SK-N-SH (cell line): Measurements from ENCODE around the gene GRAP. TPM values are rescaled to one million over a fixed set of nuclear protein-coding genes. Genes with fewer than 3 reads are reported as not detected.

ENCODE experiments used
- CTCF ChIA-PET: fragments of 300-600, 350-600 bp; formaldehyde crosslinking; extraction: SDS; loops from one replicate; lab custom pipeline; 2021; lab: Yijun Ruan, JAX
- POLR2A ChIA-PET: fragments of 350-600 bp; sonication (Branson Sonifier 250); formaldehyde crosslinking; extraction: SDS; loops from one replicate; lab custom pipeline; 2020; ENCODE audit warnings: antibody characterized with exemption, inconsistent platforms; lab: Yijun Ruan, JAX
- DNase-seq: peaks from one replicate; pipeline ENCODE4 v3.0.0; 2012
- H2AFZ ChIP-seq: fragments of 200-600 bp; sonication (generic); 2 replicates; pipeline ENCODE4 v1.8.1; 2016; ENCODE audit warnings: antibody characterized with exemption, mild to moderate bottlenecking, low read depth
- H3F3A ChIP-seq: fragments of 200-600 bp; sonication (generic); replicated peaks from 2 replicates; pipeline ENCODE3; 2016; ENCODE audit warnings: antibody characterized with exemption, mild to moderate bottlenecking; ENCODE audit not compliant: insufficient read depth
- H3K27ac ChIP-seq, 2 experiments: fragments of 200-500 bp in 1 of 2; fragments of 200-600 bp in 1 of 2; sonication (Bioruptor generic) in 1 of 2; sonication (generic), shearing (Covaris generic) in 1 of 2; 2 replicates each; pipeline versions ENCODE4 v1.5.1 to v1.6.1; 2014 to 2016; ENCODE audit warnings: low read depth in 2 of 2, inconsistent platforms in 1 of 2, low read length in 1 of 2, mild to moderate bottlenecking in 1 of 2, mixed read lengths in 1 of 2
- H3K27me3 ChIP-seq: fragments of 200-600 bp; sonication (generic), shearing (Covaris generic); 2 replicates; pipeline ENCODE4 v1.6.1; 2016; ENCODE audit warnings: mixed run types; ENCODE audit not compliant: insufficient read depth
- H3K36me3 ChIP-seq, 2 experiments: fragments of 200-500 bp in 1 of 2; fragments of 200-600 bp in 1 of 2; sonication (Bioruptor generic) in 1 of 2; sonication (generic) in 1 of 2; replicated peaks in 1 of 2; 2 replicates each; pipeline versions ENCODE3 to v1.5.1; 2014 to 2016; ENCODE audit warnings: low read length in 1 of 2, mild to moderate bottlenecking in 1 of 2; ENCODE audit not compliant: insufficient read depth in 2 of 2, control insufficient read depth in 1 of 2
- H3K4me1 ChIP-seq, 2 experiments: fragments of 200-500 bp in 1 of 2; fragments of 200-600 bp in 1 of 2; sonication (Bioruptor generic) in 1 of 2; sonication (generic), shearing (Covaris generic) in 1 of 2; 2 replicates each; pipeline versions ENCODE4 v1.5.1 to v1.6.1; 2014 to 2016; ENCODE audit warnings: low read depth in 1 of 2, low read length in 1 of 2, mixed run types in 1 of 2; ENCODE audit not compliant: insufficient read depth in 2 of 2, control insufficient read depth in 1 of 2
- H3K4me2 ChIP-seq: fragments of 200-600 bp; sonication (generic), shearing (Covaris generic); 2 replicates; pipeline ENCODE4 v1.6.1; 2017; ENCODE audit warnings: mixed run types
- H3K4me3 ChIP-seq, 2 experiments: fragments of 200-500 bp in 1 of 2; fragments of 200-600 bp in 1 of 2; sonication (Bioruptor generic) in 1 of 2; sonication (generic), shearing (Covaris generic) in 1 of 2; 2 replicates each; pipeline versions ENCODE4 v1.5.1 to v1.8.1; 2014 to 2016; ENCODE audit warnings: low read depth in 2 of 2, inconsistent platforms in 1 of 2, low read length in 1 of 2, mild to moderate bottlenecking in 1 of 2, mixed read lengths in 1 of 2, moderate library complexity in 1 of 2
- H3K79me2 ChIP-seq: fragments of 200-600 bp; sonication (generic); 2 replicates; pipeline ENCODE4 v1.8.1; 2017; ENCODE audit warnings: mild to moderate bottlenecking; ENCODE audit not compliant: insufficient read depth
- H3K9ac ChIP-seq: fragments of 200-600 bp; sonication (generic); 2 replicates; pipeline ENCODE4 v1.6.1; 2017; ENCODE audit warnings: mixed run types
- H3K9me2 ChIP-seq: fragments of 200-600 bp; sonication (generic); 2 replicates; pipeline ENCODE4 v1.6.1; 2017; ENCODE audit warnings: mixed run types
- H3K9me3 ChIP-seq: fragments of 200-600 bp; sonication (generic); 2 replicates; pipeline ENCODE4 v1.6.1; 2017; ENCODE audit warnings: mixed run types, mild to moderate bottlenecking, moderate library complexity
- H4K20me1 ChIP-seq: fragments of 200-600 bp; sonication (generic); 2 replicates; pipeline ENCODE4 v1.6.1; 2017; ENCODE audit warnings: mild to moderate bottlenecking, mixed run types; ENCODE audit not compliant: insufficient read depth
- CHD2 ChIP-seq: fragments of 150-350 bp; IDR thresholded peaks from 2 replicates; pipeline ENCODE4 v1.6.1; 2018; ENCODE audit warnings: low read length; ENCODE audit not compliant: partially characterized antibody
- ELF1 ChIP-seq: IDR thresholded peaks from 2 replicates; pipeline ENCODE4 v1.4.0; 2012
- FOSL2 ChIP-seq: IDR thresholded peaks from 2 replicates; pipeline ENCODE4 v1.4.0; 2012; ENCODE audit warnings: low read depth, mild to moderate bottlenecking, moderate library complexity, borderline replicate concordance
- FOXJ3 ChIP-seq: sonication (generic); formaldehyde crosslinking; IDR thresholded peaks from 2 replicates; pipeline ENCODE4 v1.5.1; 2020; ENCODE audit warnings: mild to moderate bottlenecking, missing genetic modification reagents
- GATA2 ChIP-seq: sonication (generic); formaldehyde crosslinking; IDR thresholded peaks from 2 replicates; pipeline ENCODE4 v1.5.0; 2020; ENCODE audit warnings: mild to moderate bottlenecking, missing genetic modification reagents
- MEF2A ChIP-seq: IDR thresholded peaks from 2 replicates; pipeline ENCODE4 v1.4.0; 2012; ENCODE audit warnings: low read depth, borderline replicate concordance
- MXI1 ChIP-seq: IDR thresholded peaks from 2 replicates; pipeline ENCODE4 v1.6.1; 2012; ENCODE audit warnings: mild to moderate bottlenecking, low read depth, low read length, improper control_type of control experiment
- NRF1 ChIP-seq: IDR thresholded peaks from 2 replicates; pipeline ENCODE4 v1.6.1; 2012; ENCODE audit warnings: low read depth, mild to moderate bottlenecking, low read length
- RAD21 ChIP-seq: IDR thresholded peaks from 2 replicates; pipeline ENCODE4 v1.6.1; 2012; ENCODE audit warnings: mild to moderate bottlenecking, low read length
- RCOR1 ChIP-seq: fragments of 150-350 bp; IDR thresholded peaks from 2 replicates; pipeline ENCODE4 v1.6.1; 2017; ENCODE audit warnings: antibody characterized with exemption, low read length
- SIN3A ChIP-seq: IDR thresholded peaks from 2 replicates; pipeline ENCODE4 v1.6.1; 2012; ENCODE audit warnings: low read depth, mild to moderate bottlenecking, low read length, moderate library complexity, borderline replicate concordance
- YY1 ChIP-seq: IDR thresholded peaks from 2 replicates; pipeline ENCODE4 v1.4.0; 2012; ENCODE audit warnings: low read depth, mild to moderate bottlenecking
- WGBS: methylation state at CpG from one replicate; pipeline ENCODE4 v1.1.6; 2017; ENCODE audit warnings: low lambda C conversion rate; 5-methylcytosine and 5-hydroxymethylcytosine counted together
- polyA plus RNA-seq, 3 experiments: library from polyadenylated mRNA; depleted of rRNA; stranded (reverse); fragments of >200 nt; gene quantifications; 2 replicates each; pipeline ENCODE4 v1.2.3, GENCODE V29; 2012
- TF ChIP-seq, protein P1 (sequence below): IDR thresholded peaks from 2 replicates; pipeline ENCODE4 v1.6.1; 2012; ENCODE audit warnings: mild to moderate bottlenecking, low read depth, low read length, moderate library complexity
- TF ChIP-seq, protein P2 (sequence below): IDR thresholded peaks from 2 replicates; pipeline ENCODE4 v1.4.0; 2012; ENCODE audit warnings: low read depth, borderline replicate concordance
- TF ChIP-seq, protein P3 (sequence below): fragments of 150-350 bp; IDR thresholded peaks from 2 replicates; pipeline ENCODE4 v1.6.1; 2016; ENCODE audit warnings: mild to moderate bottlenecking, low read depth, low read length
- TF ChIP-seq, protein P4 (sequence below): IDR thresholded peaks from 2 replicates; pipeline ENCODE4 v1.4.0; 2012; ENCODE audit warnings: low read depth

Gene GRAP
- polyA plus RNA-seq, 1 of the 3 experiments (the other 2 are of a cell fraction) = 0.02 TPM

DNA sequence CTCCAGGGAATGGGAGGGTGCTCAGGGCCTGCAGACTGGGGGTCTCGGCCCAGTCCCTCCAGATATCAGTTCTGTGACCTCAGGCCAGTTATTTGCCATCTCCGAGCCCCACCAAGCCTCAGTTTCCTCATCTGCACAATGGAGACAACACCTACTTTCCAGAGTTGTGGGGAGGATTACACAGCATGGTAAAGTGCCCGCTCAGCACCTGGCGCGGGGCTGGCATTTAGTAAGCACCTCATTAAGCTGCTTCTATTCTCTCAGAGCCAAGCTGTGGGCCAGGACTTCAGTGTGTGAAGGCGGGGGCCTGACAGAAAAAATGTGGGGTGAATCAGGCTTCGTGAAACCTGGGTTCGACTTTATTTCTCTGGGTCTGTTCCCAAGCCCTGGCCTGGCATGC is 47.4 kb downstream of the GRAP start (continued):
- TF ChIP-seq, protein P1, sequence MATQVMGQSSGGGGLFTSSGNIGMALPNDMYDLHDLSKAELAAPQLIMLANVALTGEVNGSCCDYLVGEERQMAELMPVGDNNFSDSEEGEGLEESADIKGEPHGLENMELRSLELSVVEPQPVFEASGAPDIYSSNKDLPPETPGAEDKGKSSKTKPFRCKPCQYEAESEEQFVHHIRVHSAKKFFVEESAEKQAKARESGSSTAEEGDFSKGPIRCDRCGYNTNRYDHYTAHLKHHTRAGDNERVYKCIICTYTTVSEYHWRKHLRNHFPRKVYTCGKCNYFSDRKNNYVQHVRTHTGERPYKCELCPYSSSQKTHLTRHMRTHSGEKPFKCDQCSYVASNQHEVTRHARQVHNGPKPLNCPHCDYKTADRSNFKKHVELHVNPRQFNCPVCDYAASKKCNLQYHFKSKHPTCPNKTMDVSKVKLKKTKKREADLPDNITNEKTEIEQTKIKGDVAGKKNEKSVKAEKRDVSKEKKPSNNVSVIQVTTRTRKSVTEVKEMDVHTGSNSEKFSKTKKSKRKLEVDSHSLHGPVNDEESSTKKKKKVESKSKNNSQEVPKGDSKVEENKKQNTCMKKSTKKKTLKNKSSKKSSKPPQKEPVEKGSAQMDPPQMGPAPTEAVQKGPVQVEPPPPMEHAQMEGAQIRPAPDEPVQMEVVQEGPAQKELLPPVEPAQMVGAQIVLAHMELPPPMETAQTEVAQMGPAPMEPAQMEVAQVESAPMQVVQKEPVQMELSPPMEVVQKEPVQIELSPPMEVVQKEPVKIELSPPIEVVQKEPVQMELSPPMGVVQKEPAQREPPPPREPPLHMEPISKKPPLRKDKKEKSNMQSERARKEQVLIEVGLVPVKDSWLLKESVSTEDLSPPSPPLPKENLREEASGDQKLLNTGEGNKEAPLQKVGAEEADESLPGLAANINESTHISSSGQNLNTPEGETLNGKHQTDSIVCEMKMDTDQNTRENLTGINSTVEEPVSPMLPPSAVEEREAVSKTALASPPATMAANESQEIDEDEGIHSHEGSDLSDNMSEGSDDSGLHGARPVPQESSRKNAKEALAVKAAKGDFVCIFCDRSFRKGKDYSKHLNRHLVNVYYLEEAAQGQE = no peak
- no peak for TF ChIP-seq MXI1
- no peak for TF ChIP-seq SIN3A

DNA sequence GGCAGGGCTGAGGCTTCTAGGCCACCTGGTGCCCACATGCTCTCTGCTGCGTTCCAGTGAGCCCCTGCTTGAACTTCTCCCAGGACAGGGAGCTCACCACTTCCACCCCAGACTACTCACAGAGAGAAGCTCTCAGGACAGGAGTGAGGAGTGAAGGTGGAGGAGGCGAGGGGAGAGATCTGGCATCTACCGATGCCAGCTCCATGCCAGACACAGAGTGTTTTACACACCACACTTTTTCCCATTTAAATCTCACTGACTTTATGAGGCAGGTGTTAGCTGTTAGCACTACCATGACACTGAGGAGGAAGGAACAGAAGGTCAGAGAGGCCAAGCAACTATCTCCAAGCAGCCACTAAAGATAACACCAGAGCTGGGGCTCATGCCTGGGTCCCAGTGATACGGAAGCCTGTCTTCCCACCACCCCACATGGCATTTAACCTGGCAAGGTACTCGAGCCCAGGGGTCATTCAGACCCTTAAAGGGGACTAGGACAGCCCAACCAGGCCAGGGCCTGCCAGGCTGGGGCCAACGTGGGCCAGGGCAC is 49.0 kb downstream of the GRAP start:
- Histone ChIP-seq H3K79me2 (peaks cover 91% of the 10 kb centered on the region), H3F3A (no peaks in the 10 kb centered on the region), H3K27me3 (no peaks in the 10 kb centered on the region), H4K20me1 (no peaks in the 10 kb centered on the region), H3K27ac (no peak overlapping the region), H3K9me3 (peaks cover 15% of the 10 kb centered on the region; the same call in 1 of the 2 replicates), H3K9ac (no peak overlapping the region), H3K9me2 (no peaks in the 10 kb centered on the region), H3K4me2 (no peak overlapping the region), H2AFZ (no peak overlapping the region), H3K4me1 (peaks cover 0 to 9% of the 10 kb centered on the region in 2 experiments; a peak in 1 of 4 replicates), H3K36me3 (peaks cover 4 to 17% of the 10 kb centered on the region in 2 experiments), H3K4me3 (no peak overlapping the region)
- POLR2A ChIA-PET = no interaction called here
- CTCF ChIA-PET = interaction anchor here (1.0 to 1.1 kb wide), 2 partner anchors 11 to 13 kb away, joined by 3 read pairs; no protein-coding TSS in a partner anchor
- DNase-seq = no peak
- TF ChIP-seq FOXJ3 (CRISPR knock-in tag) (no peak), GATA2 (CRISPR knock-in tag) (no peak), RAD21 (no peak), YY1 (no peak), RCOR1 (no peak), NRF1 (no peak)
- TF ChIP-seq, protein P2, sequence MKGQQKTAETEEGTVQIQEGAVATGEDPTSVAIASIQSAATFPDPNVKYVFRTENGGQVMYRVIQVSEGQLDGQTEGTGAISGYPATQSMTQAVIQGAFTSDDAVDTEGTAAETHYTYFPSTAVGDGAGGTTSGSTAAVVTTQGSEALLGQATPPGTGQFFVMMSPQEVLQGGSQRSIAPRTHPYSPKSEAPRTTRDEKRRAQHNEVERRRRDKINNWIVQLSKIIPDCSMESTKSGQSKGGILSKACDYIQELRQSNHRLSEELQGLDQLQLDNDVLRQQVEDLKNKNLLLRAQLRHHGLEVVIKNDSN = no peak
- 96% methylated on average over 3 of the region's 6 CpGs for WGBS

DNA sequence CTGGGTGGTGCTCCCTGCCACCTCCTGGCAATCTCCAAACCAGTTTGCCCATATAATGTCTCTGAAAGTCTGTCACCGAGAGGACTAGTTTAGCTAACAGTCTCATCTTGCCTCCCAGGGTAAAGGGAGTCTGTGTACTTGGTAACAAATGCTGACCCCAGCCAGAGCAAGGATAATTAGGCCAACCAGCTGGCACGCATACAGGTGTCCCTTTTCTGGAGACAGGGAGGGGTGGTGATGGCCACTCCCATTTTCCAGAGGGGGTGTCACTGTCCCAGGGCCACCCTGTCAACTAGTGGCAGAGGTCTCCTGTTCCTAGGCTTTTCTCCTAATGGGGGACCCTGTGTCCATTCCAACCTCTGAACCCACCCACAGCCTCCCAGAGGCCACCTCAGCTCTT is 50.3 kb downstream of the GRAP start:
- H4K20me1 ChIP-seq = no peaks in the 10 kb centered on the region
- H3K4me3 ChIP-seq = no peak overlapping the region
- peaks cover 15% of the 10 kb centered on the region; the same call in 1 of the 2 replicates for H3K9me3 ChIP-seq
- peaks cover 0 to 9% of the 10 kb centered on the region in 2 experiments; a peak in 1 of 4 replicates for H3K4me1 ChIP-seq
- DNase-seq = no peak
- H3K27ac ChIP-seq = no peak overlapping the region
- ChIA-PET CTCF (interaction anchor here (0.7 kb wide), 1 partner anchor 35 kb away, joined by 3 read pairs; no protein-coding TSS in a partner anchor), POLR2A (no interaction called here)
- 94% methylated on average over 2 of the region's 2 CpGs for WGBS
- H3K9ac ChIP-seq = no peak overlapping the region
- H3K9me2 ChIP-seq = no peaks in the 10 kb centered on the region
- no peak overlapping the region for H3K4me2 ChIP-seq
- H3F3A ChIP-seq = no peaks in the 10 kb centered on the region
- TF ChIP-seq, protein P3, sequence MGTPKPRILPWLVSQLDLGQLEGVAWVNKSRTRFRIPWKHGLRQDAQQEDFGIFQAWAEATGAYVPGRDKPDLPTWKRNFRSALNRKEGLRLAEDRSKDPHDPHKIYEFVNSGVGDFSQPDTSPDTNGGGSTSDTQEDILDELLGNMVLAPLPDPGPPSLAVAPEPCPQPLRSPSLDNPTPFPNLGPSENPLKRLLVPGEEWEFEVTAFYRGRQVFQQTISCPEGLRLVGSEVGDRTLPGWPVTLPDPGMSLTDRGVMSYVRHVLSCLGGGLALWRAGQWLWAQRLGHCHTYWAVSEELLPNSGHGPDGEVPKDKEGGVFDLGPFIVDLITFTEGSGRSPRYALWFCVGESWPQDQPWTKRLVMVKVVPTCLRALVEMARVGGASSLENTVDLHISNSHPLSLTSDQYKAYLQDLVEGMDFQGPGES = no peak
- no peak for TF ChIP-seq NRF1
- TF ChIP-seq, protein P2 = no peak
- no peak for TF ChIP-seq FOXJ3 (CRISPR knock-in tag)
- no peak for TF ChIP-seq ELF1
- no peak for TF ChIP-seq RCOR1
- no peak for TF ChIP-seq YY1
- TF ChIP-seq MXI1 = no peak
- no peak for TF ChIP-seq FOSL2
- TF ChIP-seq, protein P4, sequence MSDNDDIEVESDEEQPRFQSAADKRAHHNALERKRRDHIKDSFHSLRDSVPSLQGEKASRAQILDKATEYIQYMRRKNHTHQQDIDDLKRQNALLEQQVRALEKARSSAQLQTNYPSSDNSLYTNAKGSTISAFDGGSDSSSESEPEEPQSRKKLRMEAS = no peak
- no peak for TF ChIP-seq MEF2A
- TF ChIP-seq CHD2 = no peak
- H3K79me2 ChIP-seq = peaks cover 86% of the 10 kb centered on the region
- H3K36me3 ChIP-seq = peaks cover 4 to 17% of the 10 kb centered on the region in 2 experiments
- no peak overlapping the region for H2AFZ ChIP-seq
- no peaks in the 10 kb centered on the region for H3K27me3 ChIP-seq
